ENCODE data around the gene MYLK4.

DNA sequence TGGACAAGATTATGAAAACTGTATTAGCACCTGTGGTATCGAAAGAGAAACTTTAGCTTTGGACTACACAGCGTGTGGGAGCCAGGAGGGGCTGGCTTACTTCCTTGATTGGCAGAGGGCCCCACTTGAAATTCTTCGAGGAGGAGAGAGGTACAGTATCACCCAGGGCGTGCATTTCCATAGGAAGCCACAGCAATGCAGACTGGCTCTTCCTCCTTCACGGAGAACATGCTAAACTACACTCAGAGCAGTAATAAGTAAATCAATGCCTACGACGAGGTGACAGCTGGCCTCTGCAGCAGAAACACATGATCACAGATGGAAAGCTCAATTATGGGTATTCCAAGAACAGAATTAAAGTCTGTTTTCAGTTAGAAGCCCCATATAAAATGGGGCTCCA lies 44.2 kb downstream of the MYLK4 start:
- TF ChIP-seq, protein P1, sequence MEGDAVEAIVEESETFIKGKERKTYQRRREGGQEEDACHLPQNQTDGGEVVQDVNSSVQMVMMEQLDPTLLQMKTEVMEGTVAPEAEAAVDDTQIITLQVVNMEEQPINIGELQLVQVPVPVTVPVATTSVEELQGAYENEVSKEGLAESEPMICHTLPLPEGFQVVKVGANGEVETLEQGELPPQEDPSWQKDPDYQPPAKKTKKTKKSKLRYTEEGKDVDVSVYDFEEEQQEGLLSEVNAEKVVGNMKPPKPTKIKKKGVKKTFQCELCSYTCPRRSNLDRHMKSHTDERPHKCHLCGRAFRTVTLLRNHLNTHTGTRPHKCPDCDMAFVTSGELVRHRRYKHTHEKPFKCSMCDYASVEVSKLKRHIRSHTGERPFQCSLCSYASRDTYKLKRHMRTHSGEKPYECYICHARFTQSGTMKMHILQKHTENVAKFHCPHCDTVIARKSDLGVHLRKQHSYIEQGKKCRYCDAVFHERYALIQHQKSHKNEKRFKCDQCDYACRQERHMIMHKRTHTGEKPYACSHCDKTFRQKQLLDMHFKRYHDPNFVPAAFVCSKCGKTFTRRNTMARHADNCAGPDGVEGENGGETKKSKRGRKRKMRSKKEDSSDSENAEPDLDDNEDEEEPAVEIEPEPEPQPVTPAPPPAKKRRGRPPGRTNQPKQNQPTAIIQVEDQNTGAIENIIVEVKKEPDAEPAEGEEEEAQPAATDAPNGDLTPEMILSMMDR (IDR thresholded peaks at IDR 0.05; ENCODE audit: insufficient read depth, low read depth, low read length), result no peak
- no peak for TF ChIP-seq EZH2 (IDR thresholded peaks at IDR 0.05; ENCODE audit: insufficient read depth, low read length)

All from astrocyte (in vitro differentiated cells and primary cell).